ENCODE data around the gene AUTS2. TPM values are rescaled to one million over a fixed set of nuclear protein-coding genes. Genes with fewer than 3 reads are reported as not detected.

Gene AUTS2
- total and polyA plus RNA-seq, 2 of the 8 experiments (the other 6 are each of a cell fraction or from before 2014, with no cell fraction given), result 25.9 to 101 TPM

DNA sequence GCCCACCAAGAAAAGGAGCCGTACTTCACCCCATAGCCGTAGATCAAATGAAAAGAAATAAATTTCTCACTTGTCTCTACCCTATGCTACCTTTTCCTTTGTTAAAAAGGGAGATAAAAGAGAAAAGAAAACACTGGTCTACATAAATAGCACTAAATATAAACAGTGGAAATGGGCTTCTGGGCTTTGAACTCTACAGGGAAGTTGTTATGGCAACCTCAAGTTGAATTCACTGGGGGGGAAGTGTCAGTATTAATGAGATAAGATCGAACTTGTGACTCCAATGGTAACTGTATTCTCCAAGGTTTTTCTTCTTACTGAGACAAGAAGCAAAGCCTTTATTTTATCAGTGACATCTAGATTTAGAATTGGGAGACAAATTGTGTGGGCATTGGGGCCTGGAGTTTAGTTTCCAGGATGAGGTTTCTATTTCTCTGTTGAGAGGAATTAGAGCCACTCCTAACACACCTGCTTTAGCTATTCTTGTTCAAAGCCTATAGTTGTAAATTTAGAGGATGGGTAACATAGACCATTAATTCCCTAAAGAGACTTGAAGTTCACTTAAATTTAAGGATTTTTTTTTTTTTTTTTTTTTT lies 929.3 kb downstream of the AUTS2 start (continued):
- TF ChIP-seq, protein P1, sequence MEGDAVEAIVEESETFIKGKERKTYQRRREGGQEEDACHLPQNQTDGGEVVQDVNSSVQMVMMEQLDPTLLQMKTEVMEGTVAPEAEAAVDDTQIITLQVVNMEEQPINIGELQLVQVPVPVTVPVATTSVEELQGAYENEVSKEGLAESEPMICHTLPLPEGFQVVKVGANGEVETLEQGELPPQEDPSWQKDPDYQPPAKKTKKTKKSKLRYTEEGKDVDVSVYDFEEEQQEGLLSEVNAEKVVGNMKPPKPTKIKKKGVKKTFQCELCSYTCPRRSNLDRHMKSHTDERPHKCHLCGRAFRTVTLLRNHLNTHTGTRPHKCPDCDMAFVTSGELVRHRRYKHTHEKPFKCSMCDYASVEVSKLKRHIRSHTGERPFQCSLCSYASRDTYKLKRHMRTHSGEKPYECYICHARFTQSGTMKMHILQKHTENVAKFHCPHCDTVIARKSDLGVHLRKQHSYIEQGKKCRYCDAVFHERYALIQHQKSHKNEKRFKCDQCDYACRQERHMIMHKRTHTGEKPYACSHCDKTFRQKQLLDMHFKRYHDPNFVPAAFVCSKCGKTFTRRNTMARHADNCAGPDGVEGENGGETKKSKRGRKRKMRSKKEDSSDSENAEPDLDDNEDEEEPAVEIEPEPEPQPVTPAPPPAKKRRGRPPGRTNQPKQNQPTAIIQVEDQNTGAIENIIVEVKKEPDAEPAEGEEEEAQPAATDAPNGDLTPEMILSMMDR (IDR thresholded peaks at IDR 0.05; ENCODE audit: control extremely low read depth in 1 of 3, insufficient read depth in 1 of 3, low read depth in 1 of 3, low read length in 3 of 3), result no peak
